GM12865 (cell line): ENCODE data around the gene DENND4B.
A peak's percentile ranks its signal among the peaks of the same experiment; 100 is the strongest.

Experiments used
- DNase-seq: peaks from one replicate; pipeline ENCODE4 v3.0.0; 2010; ENCODE audit warnings: low read depth
- H3K4me3 ChIP-seq: 2 replicates; pipeline ENCODE4 v1.5.1; 2011; ENCODE audit warnings: mild to moderate bottlenecking, low read depth, low read length, control low read depth
- CTCF ChIP-seq: IDR thresholded peaks from 2 replicates; pipeline ENCODE4 v1.5.1; 2011; ENCODE audit warnings: low read length, control low read depth, low read depth, inconsistent platforms; ENCODE audit not compliant: insufficient read depth; ENCODE audit errors: missing control alignments

Gene DENND4B

DNA sequence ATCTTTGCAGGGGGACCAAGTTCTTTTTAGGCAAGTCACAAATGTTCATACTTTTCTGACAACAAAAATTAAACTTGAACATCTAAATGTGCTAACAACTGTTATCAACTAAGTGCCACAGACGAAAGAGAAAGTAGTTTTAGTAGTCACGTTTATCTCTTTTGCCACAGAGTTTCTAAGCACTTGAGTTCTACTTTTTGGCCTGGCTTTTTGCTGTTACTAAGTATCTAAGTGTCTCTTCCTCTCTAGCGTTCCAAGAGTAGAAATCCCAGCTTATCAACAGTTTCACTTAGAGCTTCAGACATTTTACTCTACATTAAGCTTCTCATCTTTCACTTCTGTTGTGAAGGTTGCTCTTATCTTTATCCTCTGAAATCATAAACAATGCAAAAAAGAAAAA, 58.0 kb downstream of the DENND4B start:
- peak; percentile 59 for DNase-seq
- H3K4me3 ChIP-seq = no peak overlapping the region; the same call in 1 of the 2 replicates
- TF ChIP-seq CTCF = no peak

- no peak overlapping the region for H3K4me3 ChIP-seq
- no peak for TF ChIP-seq CTCF
- no peak for DNase-seq
Observed at GRCh38 chr1:153886127-153886526, 60.4 kb downstream of the DENND4B start.

GRCh38 chr1:153883223-153883622, 63.3 kb downstream of the DENND4B start:
- DNase-seq = no peak
- TF ChIP-seq CTCF = no peak
- H3K4me3 ChIP-seq = no peak overlapping the region

- TF ChIP-seq CTCF = no peak
- no peak for DNase-seq
- no peak overlapping the region for H3K4me3 ChIP-seq
Observed at GRCh38 chr1:153882296-153882912, 64.1 kb downstream of the DENND4B start.

- no peak for TF ChIP-seq CTCF
- H3K4me3 ChIP-seq = no peak overlapping the region
- no peak for DNase-seq
Observed at GRCh38 chr1:153881751-153882150, 64.8 kb downstream of the DENND4B start.

GRCh38 chr1:153880962-153881361, 65.6 kb downstream of the DENND4B start:
- no peak for DNase-seq
- H3K4me3 ChIP-seq = no peak overlapping the region
- no peak for TF ChIP-seq CTCF

DNA sequence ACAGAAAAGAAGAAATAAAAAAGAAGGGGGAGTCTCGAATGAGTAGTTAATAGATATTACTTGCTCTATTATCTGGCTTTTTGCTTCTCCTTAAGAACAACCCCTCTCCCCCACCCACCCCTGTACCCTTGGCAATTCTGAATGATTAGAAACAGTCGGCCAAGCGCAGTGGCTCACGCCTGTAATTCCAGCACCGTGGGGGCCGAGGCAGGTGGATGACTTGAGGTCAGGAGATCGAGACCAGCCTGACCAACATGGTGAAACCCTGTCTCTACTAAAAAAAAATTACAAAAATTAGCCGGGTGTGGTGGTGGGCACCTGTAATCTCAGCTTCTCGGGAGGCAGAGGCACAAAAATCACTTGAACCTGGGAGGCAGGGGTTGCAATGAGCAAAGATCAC, 66.5 kb downstream of the DENND4B start:
- no peak for DNase-seq
- H3K4me3 ChIP-seq = no peak overlapping the region
- TF ChIP-seq CTCF = no peak
